Astrocyte of the spinal cord (primary cell): Measurements from ENCODE around the gene SLC34A1.

ENCODE experiments used
- DNase-seq: peaks from one replicate; pipeline ENCODE4 v3.0.0; 2011; ENCODE audit warnings: low read depth, low spot score
- H3K4me3 ChIP-seq: 2 replicates; pipeline ENCODE4 v1.5.1; 2011; ENCODE audit warnings: low read depth, mild to moderate bottlenecking, low read length, moderate library complexity
- in situ Hi-C: cut with HindIII; loops from 2 replicates; pipeline ENCODE4 v1.10.0; 2017; ENCODE audit warnings: low sequenced_read_pairs
- TF ChIP-seq, protein P1 (sequence below): IDR thresholded peaks from 2 replicates; pipeline ENCODE4 v1.5.1; 2012; ENCODE audit warnings: low read depth, mild to moderate bottlenecking, low read length, inconsistent platforms

Gene SLC34A1

DNA sequence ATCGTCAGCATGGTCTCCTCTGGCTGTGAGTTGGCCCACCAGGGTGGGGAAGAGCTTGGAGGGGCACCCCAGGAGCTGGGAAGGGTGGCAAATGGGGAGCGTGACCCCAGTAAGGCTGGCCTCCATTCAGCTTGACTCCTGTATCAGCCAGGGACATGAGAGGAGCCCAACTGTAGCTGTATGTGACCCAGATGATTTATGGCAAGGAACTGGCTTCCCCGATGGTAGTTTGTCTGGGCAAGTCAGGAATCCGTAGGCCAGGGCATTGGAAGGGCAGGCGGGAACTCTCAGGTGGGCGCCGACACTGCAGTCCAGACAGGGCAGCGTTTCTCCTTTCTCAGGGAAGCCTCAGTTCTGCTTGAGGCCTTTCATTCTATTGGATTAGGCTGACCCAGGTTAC, 2.3 kb downstream of the SLC34A1 start:
- in situ Hi-C loops = no loop called here
- no peak for DNase-seq
- H3K4me3 ChIP-seq = no peak overlapping the region
- TF ChIP-seq, protein P1, sequence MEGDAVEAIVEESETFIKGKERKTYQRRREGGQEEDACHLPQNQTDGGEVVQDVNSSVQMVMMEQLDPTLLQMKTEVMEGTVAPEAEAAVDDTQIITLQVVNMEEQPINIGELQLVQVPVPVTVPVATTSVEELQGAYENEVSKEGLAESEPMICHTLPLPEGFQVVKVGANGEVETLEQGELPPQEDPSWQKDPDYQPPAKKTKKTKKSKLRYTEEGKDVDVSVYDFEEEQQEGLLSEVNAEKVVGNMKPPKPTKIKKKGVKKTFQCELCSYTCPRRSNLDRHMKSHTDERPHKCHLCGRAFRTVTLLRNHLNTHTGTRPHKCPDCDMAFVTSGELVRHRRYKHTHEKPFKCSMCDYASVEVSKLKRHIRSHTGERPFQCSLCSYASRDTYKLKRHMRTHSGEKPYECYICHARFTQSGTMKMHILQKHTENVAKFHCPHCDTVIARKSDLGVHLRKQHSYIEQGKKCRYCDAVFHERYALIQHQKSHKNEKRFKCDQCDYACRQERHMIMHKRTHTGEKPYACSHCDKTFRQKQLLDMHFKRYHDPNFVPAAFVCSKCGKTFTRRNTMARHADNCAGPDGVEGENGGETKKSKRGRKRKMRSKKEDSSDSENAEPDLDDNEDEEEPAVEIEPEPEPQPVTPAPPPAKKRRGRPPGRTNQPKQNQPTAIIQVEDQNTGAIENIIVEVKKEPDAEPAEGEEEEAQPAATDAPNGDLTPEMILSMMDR = no peak

GRCh38 chr5:177387405-177387804, 3.2 kb downstream of the SLC34A1 start:
- in situ Hi-C loops = no loop called here
- H3K4me3 ChIP-seq = no peak overlapping the region
- TF ChIP-seq, protein P1 = no peak
- DNase-seq = no peak

DNA sequence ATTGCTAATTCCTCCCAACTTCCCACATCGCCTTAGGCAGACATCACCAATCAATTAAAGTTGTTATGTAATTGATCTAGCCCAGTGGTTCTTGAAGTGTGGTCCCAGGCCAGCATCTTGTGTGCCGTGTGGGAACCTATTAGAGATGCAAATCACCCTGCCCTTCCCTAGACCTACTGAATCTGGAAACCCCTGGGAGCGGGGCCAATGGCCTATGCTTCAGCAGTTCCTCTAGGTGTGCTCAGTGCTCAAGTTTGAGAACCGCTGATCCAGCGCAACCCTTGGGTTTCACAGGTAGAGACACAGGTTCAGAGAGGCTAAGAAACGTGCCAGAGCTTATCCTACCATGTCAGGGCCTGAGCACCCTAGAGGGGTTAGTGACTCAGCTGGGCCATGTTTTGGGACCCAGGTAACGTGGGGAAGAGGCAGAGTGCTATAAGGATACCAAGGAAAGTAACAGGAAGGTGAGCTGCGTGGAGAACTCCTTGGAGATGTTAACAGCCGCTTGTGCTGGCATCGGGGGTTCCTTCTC, 4.4 kb downstream of the SLC34A1 start:
- H3K4me3 ChIP-seq = no peak overlapping the region
- in situ Hi-C loops = no loop called here
- TF ChIP-seq, protein P1 = no peak
- DNase-seq = no peak

DNA sequence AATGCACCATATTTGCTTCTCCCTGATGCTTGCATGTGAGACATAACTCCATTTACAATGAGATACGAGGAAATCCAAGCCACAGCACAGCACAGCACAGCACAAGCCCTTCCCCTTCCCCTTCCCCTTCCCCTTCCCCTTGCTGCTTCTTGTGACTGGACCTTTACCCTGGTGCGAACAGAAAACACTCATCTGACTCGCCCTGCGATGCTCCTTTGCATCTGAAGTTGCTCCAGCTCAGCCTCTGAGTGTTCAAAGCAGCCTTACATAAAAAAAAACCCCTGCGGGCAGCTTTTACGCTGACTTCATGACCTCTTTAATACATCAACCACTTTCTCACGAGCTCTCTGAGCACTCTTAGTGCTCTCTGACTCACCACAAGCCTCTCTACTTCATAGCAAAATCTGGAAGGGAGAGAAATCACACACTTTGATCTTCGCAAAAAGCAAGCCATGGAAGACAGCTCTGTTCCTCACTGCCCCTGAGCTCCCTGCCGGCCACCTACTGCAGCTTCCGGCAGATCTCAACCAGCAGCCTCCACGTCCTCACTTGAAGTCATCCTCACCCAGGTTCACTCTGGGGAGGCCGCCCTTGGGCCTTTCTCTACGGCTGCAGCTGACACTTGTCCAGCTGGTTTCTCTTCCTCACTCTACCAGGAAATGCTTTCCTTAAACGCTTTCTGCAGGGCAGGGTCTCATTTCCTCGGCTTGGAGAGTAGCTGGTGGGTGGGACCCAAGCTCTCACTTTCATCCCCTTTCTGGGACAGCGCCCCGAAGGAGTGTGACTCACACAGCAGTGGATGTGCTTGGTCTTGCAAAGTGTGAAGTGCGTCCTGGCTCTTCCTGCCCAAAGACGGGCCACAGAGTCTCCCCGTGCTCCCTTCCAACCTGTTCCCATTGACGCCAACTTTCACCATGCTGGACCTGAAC, 5.3 kb downstream of the SLC34A1 start:
- TF ChIP-seq, protein P1 = no peak
- no peak overlapping the region for H3K4me3 ChIP-seq
- peak; percentile 94 for DNase-seq
- in situ Hi-C loops = no loop called here

DNA sequence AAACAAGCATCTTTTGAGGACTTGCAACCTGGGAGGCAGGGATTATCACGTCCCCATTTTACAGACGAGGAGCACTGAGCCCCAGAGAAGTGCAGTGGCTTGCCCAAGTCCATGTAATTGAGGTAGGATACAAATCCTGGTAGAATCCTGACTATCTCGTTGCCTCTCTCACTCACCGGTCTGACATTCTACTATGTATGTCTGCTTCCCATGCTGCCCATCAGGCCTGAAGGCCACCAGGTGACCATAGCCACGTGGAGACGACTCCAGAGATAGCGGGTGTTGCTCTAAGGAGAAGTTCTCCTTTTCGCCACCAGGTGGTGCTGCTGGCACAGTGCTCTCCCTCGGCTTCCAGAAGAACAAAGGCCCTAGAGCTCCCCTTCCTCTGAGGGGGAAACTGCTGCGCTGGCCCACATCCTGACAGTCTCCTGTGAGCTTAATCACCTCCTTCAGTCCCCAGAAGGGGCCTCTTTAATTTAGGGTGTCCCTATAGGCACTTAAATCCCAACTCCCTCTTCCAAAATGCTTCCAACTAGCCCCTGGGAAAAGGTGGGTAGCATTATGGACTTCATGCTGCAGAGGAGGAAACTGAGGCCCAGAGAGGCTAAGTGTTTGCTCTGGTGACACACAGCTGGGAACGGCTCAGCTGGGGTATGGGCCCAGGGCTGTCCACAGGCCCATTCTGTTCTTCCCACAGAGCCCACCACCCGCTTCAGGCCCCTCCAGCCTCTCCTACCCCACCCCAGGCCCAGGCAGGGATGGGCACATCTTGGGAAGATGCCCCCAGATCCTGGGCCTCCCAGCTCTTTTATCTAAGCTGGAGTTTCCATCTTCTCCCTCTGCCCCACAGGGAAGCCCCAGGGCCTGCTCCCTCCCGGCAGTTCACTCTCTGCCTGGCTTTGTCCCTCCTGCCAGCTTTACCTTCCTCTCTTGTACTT, 6.4 kb downstream of the SLC34A1 start:
- TF ChIP-seq, protein P1 = peak; percentile 90
- no peak overlapping the region for H3K4me3 ChIP-seq

DNA sequence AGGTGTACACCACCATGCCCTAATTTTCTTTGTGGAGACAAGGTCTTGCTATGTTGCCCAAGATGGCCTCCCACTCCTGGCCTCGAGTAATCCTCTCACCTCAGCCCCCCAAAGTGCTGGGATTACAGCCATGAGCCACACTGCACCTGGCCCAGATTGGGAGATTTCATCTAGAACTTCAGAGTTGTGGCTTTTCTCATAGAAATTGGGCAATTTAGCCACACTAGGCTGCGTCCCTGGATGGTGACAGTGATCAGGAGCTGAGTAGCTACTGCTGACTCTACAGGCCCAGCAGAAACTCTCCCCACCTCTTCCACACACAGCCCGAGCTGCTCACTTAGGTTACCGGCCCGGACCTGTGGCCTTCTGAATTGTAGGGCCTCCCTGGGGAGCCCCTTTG, 8.5 kb downstream of the SLC34A1 start:
- no peak overlapping the region for H3K4me3 ChIP-seq
- in situ Hi-C loops = no loop called here
- DNase-seq = no peak
- TF ChIP-seq, protein P1 = no peak

More for the DNA sequence above, 6.4 kb downstream of the SLC34A1 start:
- DNase-seq = peak; percentile 82
- in situ Hi-C loops = no loop called here
